Nephron progenitor cell (in vitro differentiated cells): ENCODE results near the gene ABHD10.
"Not testable (repeated sequence)": the region's sequence is repeated elsewhere in the genome, so short reads cannot be mapped to it uniquely, and the experiment has no call there.

Source experiments
- DNase-seq: peaks from one replicate; pipeline ENCODE4 v3.0.0; 2021
- H3K27ac Mint-ChIP-seq: 2 replicates; pipeline ENCODE4 v1.8.0; 2021; ENCODE audit warnings: mild to moderate bottlenecking, moderate library complexity, mixed read lengths
- H3K27me3 Mint-ChIP-seq: 2 replicates; pipeline ENCODE4 v1.8.0; 2021; ENCODE audit warnings: mild to moderate bottlenecking, low read depth, mixed read lengths; ENCODE audit not compliant: poor library complexity
- H3K36me3 Mint-ChIP-seq: 2 replicates; pipeline ENCODE4 v1.8.0; 2021; ENCODE audit warnings: low read depth, mixed read lengths
- H3K4me1 Mint-ChIP-seq: 2 replicates; pipeline ENCODE4 v1.8.0; 2021; ENCODE audit warnings: mixed read lengths
- H3K4me3 Mint-ChIP-seq: 2 replicates; pipeline ENCODE4 v1.8.0; 2021; ENCODE audit warnings: mild to moderate bottlenecking, moderate library complexity, mixed read lengths
- H3K9me3 Mint-ChIP-seq: 2 replicates; pipeline ENCODE4 v1.8.0; 2021; ENCODE audit warnings: mild to moderate bottlenecking, moderate library complexity, mixed read lengths
- TF ChIP-seq, protein P1 (sequence below): fragments of 200-600 bp; sonication (generic); IDR thresholded peaks from 2 replicates; pipeline ENCODE4 v1.5.0; 2021; ENCODE audit warnings: antibody characterized with exemption

ABHD10 gene

DNA sequence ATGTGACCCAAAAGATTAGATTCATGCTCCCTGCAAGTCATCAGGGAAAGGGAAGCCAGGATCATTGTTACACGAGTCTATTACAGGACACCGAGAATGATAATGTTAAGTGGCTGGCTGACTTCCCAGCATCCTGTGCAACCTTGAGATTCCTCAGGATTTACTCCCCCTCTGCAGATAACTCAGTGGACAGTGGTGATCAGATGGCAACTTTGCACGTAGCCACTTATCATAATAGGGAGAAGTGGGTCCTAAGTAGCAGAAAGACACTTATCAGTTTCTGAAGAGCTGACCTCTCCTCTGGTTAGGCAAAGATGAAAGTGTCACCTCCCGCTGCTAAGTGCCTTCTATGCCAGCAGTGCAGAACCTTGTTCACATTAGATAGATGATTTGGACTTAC lies 49.0 kb downstream of the ABHD10 start:
- Mint-ChIP-seq H3K36me3 (peaks cover 6% of the 10 kb centered on the region), H3K27ac (no peak overlapping the region), H3K4me3 (no peak overlapping the region), H3K27me3 (peaks cover 7% of the 10 kb centered on the region), H3K9me3 (peaks cover 10% of the 10 kb centered on the region), H3K4me1 (peaks cover 23% of the 10 kb centered on the region)
- TF ChIP-seq, protein P1, sequence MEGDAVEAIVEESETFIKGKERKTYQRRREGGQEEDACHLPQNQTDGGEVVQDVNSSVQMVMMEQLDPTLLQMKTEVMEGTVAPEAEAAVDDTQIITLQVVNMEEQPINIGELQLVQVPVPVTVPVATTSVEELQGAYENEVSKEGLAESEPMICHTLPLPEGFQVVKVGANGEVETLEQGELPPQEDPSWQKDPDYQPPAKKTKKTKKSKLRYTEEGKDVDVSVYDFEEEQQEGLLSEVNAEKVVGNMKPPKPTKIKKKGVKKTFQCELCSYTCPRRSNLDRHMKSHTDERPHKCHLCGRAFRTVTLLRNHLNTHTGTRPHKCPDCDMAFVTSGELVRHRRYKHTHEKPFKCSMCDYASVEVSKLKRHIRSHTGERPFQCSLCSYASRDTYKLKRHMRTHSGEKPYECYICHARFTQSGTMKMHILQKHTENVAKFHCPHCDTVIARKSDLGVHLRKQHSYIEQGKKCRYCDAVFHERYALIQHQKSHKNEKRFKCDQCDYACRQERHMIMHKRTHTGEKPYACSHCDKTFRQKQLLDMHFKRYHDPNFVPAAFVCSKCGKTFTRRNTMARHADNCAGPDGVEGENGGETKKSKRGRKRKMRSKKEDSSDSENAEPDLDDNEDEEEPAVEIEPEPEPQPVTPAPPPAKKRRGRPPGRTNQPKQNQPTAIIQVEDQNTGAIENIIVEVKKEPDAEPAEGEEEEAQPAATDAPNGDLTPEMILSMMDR, result no peak
- no peak for DNase-seq

DNA sequence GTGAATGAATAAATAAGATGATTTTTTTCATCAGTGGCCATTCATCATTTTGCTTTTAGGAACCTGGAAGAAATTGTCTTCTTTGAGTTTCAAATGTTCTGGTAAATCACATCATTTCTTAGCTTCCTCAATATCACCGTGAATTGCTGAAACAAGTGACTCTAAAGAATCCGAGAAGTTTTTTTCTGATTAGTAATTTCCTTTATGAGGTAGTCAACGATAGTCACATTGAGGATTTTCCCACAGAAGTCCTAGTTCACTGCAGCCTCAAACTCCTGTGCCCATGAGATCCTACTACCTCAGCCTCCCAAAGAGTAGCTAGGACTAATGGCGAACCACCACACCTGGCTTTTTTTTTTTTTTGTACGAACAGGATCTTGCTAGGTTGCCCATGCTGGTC lies 52.1 kb downstream of the ABHD10 start:
- H3K4me1 Mint-ChIP-seq, result peaks cover 33% of the 10 kb centered on the region
- H3K27ac Mint-ChIP-seq, result no peak overlapping the region
- TF ChIP-seq, protein P1, result no peak
- peaks cover 17% of the 10 kb centered on the region for H3K9me3 Mint-ChIP-seq
- H3K4me3 Mint-ChIP-seq, result no peak overlapping the region
- DNase-seq, result no peak
- H3K27me3 Mint-ChIP-seq, result peaks cover 7% of the 10 kb centered on the region
- H3K36me3 Mint-ChIP-seq, result peaks cover 6% of the 10 kb centered on the region

DNA sequence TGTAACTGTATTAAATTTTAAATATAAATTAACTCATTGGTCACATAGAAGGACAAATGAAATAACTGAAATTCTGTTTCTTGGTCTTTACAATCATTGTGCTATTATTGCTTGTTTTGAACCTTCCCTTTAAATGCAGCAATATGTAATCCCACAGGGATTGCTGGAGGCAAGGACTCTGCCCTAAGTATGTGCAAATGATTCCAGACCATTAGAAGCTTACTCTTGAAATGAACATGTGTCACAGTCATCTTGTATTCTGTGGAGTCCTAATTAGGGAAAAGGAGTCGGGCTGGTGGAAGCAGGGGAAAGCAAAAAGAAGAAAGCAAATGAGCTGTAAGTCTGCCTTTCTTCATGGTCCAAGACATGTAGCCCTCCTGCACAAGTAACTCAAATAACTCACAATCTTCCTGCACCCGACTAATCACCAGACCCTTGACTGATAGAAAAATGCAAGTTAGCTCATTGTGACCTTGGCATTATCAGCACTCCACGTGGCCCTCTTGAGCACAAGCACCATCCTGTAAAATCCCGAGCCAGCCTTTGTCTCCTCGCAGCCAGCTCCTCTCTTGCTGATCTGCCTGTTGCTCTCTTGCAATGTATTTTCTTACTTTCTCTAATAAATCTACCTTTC lies 53.4 kb downstream of the ABHD10 start:
- H3K4me1 Mint-ChIP-seq, result peaks cover 23% of the 10 kb centered on the region
- no peak overlapping the region for H3K4me3 Mint-ChIP-seq
- H3K27ac Mint-ChIP-seq, result no peak overlapping the region
- no peak for DNase-seq
- peaks cover 17% of the 10 kb centered on the region for H3K9me3 Mint-ChIP-seq
- TF ChIP-seq, protein P1, result no peak
- H3K27me3 Mint-ChIP-seq, result no peaks in the 10 kb centered on the region
- peaks cover 6% of the 10 kb centered on the region for H3K36me3 Mint-ChIP-seq

DNA sequence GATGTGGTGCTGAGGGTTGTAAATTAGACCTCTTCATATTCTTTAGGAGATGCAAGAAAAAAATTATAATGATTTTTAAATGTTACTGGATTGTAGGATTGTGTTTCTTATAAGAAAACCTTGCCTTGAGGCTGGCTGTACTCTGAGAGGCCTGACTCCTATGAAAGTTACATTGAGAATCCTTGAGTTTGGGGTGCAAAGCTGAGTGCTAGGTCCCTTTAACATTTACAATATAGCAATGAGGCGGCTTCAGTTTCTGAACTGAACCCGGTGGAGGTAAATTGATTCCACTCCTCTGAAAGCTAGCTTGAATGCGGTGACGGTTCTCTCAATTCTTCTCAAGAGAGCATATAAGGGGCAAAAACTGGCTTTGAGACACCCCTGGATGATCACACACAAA lies 55.6 kb downstream of the ABHD10 start, which contains the start of gene TMPRSS7:
TSS of gene TMPRSS7 (plus strand) at position 301 of the 400 bp plus-strand sequence. CDS start 110 bp downstream, outside the sequence.
- Mint-ChIP-seq H3K9me3 (peaks cover 22% of the 10 kb centered on the region), H3K4me1 (peaks cover 15% of the 10 kb centered on the region), H3K36me3 (peaks cover 6% of the 10 kb centered on the region), H3K4me3 (no peak within 1 kb of the TSS), H3K27me3 (peaks cover 3% of the 10 kb centered on the region), H3K27ac (peak within 1 kb of the TSS; percentile 13)
- no peak for DNase-seq
- TF ChIP-seq, protein P1, result no peak

DNA sequence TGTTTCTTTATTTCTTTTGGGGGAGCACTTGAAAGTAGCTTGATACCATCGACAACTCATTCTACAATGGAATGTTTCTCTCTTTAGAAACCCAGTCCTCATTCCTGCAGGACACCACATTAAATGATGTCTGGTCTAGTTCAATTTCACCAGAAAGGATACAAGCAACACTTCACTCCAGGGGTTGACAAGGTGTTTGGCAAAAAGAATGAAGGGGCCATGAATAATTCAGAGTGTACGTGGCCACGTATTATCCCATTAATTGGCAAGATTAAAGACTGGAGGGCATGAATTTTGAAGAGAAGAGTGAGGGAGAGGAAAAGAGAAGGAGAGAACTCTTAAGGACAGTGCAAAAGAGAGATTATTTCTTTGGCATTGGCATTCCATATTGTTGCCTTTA lies 56.4 kb downstream of the ABHD10 start:
- TF ChIP-seq, protein P1, result no peak
- Mint-ChIP-seq H3K27me3 (peaks cover 3% of the 10 kb centered on the region), H3K4me3 (no peak overlapping the region), H3K27ac (no peak overlapping the region), H3K9me3 (peaks cover 22% of the 10 kb centered on the region), H3K36me3 (peaks cover 6% of the 10 kb centered on the region), H3K4me1 (peaks cover 18% of the 10 kb centered on the region)
- no peak for DNase-seq

DNA sequence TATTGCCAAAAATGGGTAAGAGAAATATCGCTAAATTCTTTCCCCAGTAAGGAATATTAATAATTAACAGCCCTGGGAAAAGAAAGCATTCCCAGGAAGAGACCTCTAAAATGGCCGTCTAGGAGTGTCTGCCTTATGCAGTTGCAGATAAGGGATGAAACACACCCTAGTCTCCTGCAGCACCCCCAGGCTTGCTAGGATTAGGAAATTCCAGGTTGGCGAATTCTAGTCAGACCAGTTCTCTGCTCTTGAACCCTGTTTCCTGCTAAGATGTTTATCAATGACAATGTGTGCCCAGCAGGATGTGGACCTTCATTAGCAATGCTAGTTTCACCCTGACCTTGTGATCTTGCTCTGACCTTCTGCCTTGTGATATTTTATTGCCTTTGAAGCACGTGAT lies 58.4 kb downstream of the ABHD10 start:
- Mint-ChIP-seq H3K9me3 (peaks cover 21% of the 10 kb centered on the region), H3K4me1 (peaks cover 35% of the 10 kb centered on the region)
- not testable (repeated sequence) for DNase-seq, H3K27ac Mint-ChIP-seq, H3K27me3 Mint-ChIP-seq, H3K4me3 Mint-ChIP-seq, H3K36me3 Mint-ChIP-seq
